Right hindlimb (tissue), 1 donor: ENCODE measurements around the gene ARRDC3.
"Not testable (repeated sequence)": the region's sequence is repeated elsewhere in the genome, so short reads cannot be mapped to it uniquely, and the experiment has no call there.

ENCODE experiments used
- DNase-seq: peaks from one replicate; pipeline ENCODE4 v3.0.0-alpha.2; 2018

Gene ARRDC3

GRCh38 chr5:91357012-91357634 is 26.0 kb downstream of the ARRDC3 start:
- no peak for DNase-seq

GRCh38 chr5:91354867-91355266 is 28.2 kb downstream of the ARRDC3 start:
- not testable (repeated sequence) for DNase-seq

GRCh38 chr5:91352831-91353695 is 30.1 kb downstream of the ARRDC3 start:
- no peak for DNase-seq

GRCh38 chr5:91345461-91345860 is 37.7 kb downstream of the ARRDC3 start:
- no peak for DNase-seq

GRCh38 chr5:91344661-91345200 is 38.4 kb downstream of the ARRDC3 start:
- DNase-seq: not testable (repeated sequence)

- DNase-seq: no peak
Measured at GRCh38 chr5:91343916-91344315, 39.2 kb downstream of the ARRDC3 start.

- DNase-seq: not testable (repeated sequence)
Measured at GRCh38 chr5:91342931-91343330, 40.2 kb downstream of the ARRDC3 start.

GRCh38 chr5:91341154-91341553 is 42.0 kb downstream of the ARRDC3 start:
- no peak for DNase-seq

- DNase-seq: no peak
Measured at GRCh38 chr5:91340532-91340931, 42.6 kb downstream of the ARRDC3 start.

GRCh38 chr5:91339063-91339705 is 43.9 kb downstream of the ARRDC3 start:
- DNase-seq: no peak

GRCh38 chr5:91332267-91333045 is 50.7 kb downstream of the ARRDC3 start:
- DNase-seq: no peak

GRCh38 chr5:91331705-91332104 is 51.4 kb downstream of the ARRDC3 start:
- DNase-seq: no peak

GRCh38 chr5:91329283-91329682 is 53.8 kb downstream of the ARRDC3 start:
- no peak for DNase-seq

GRCh38 chr5:91328743-91329142 is 54.4 kb downstream of the ARRDC3 start:
- no peak for DNase-seq

GRCh38 chr5:91322981-91323380 is 60.1 kb downstream of the ARRDC3 start:
- DNase-seq: not testable (repeated sequence)

- no peak for DNase-seq
Measured at GRCh38 chr5:91319667-91320066, 63.5 kb downstream of the ARRDC3 start.

GRCh38 chr5:91318724-91319123 is 64.4 kb downstream of the ARRDC3 start:
- no peak for DNase-seq
